HG03520 (cell line): ENCODE measurements around the gene GRAMD1B.

Experiments
- ATAC-seq: cut with Tn5 transposase; IDR thresholded peaks from one replicate; pipeline ENCODE4 v1.9.1; 2021; ENCODE audit warnings: mild to moderate bottlenecking, moderate library complexity; ENCODE audit not compliant: unreplicated experiment

Gene GRAMD1B

GRCh38 chr11:123584737-123585136 lies 154.7 kb downstream of the GRAMD1B start:
- no peak for ATAC-seq

- no peak for ATAC-seq
Measured at GRCh38 chr11:123585206-123585605, 155.1 kb downstream of the GRAMD1B start.

GRCh38 chr11:123585706-123586105 lies 155.6 kb downstream of the GRAMD1B start:
- no peak for ATAC-seq

- no peak for ATAC-seq
Measured at GRCh38 chr11:123586568-123586967, 156.5 kb downstream of the GRAMD1B start.

- ATAC-seq, result no peak
Measured at GRCh38 chr11:123587044-123587443, 157.0 kb downstream of the GRAMD1B start.

- ATAC-seq, result no peak
Measured at GRCh38 chr11:123587559-123587958, 157.5 kb downstream of the GRAMD1B start.

GRCh38 chr11:123588117-123588863 lies 158.2 kb downstream of the GRAMD1B start:
- no peak for ATAC-seq

- no peak for ATAC-seq
Measured at GRCh38 chr11:123588864-123589262, 158.8 kb downstream of the GRAMD1B start.

GRCh38 chr11:123590296-123590912 lies 160.3 kb downstream of the GRAMD1B start:
- no peak for ATAC-seq

- ATAC-seq, result no peak
Measured at GRCh38 chr11:123593570-123593969, 163.5 kb downstream of the GRAMD1B start.

- no peak for ATAC-seq
Measured at GRCh38 chr11:123594188-123594901, 164.3 kb downstream of the GRAMD1B start.

GRCh38 chr11:123594921-123595320 lies 164.9 kb downstream of the GRAMD1B start:
- no peak for ATAC-seq

GRCh38 chr11:123597859-123598258 lies 167.8 kb downstream of the GRAMD1B start:
- ATAC-seq, result no peak

- ATAC-seq, result no peak
Measured at GRCh38 chr11:123601136-123601535, 171.1 kb downstream of the GRAMD1B start.

GRCh38 chr11:123601743-123602142 lies 171.7 kb downstream of the GRAMD1B start:
- ATAC-seq, result no peak

- no peak for ATAC-seq
Measured at GRCh38 chr11:123603666-123604065, 173.6 kb downstream of the GRAMD1B start.

GRCh38 chr11:123607781-123608180 lies 177.7 kb downstream of the GRAMD1B start:
- ATAC-seq, result no peak

GRCh38 chr11:123608371-123608770 lies 178.3 kb downstream of the GRAMD1B start:
- ATAC-seq, result no peak

- no peak for ATAC-seq
Measured at GRCh38 chr11:123608945-123609344, 178.9 kb downstream of the GRAMD1B start.

GRCh38 chr11:123611698-123612097 lies 181.6 kb downstream of the GRAMD1B start:
- no peak for ATAC-seq

- ATAC-seq, result no peak
Measured at GRCh38 chr11:123616505-123617198, 186.6 kb downstream of the GRAMD1B start.
